Activated CD8-positive, alpha-beta memory T cell treated with anti-CD3 and anti-CD28 coated beads for 48 hours (primary cell): ENCODE measurements around the gene ZNF746.
"Not testable (repeated sequence)": the region's sequence is repeated elsewhere in the genome, so short reads cannot be mapped to it uniquely, and the experiment has no call there.

Source experiments
- DNase-seq, 3 experiments: peaks; one replicate each; pipeline ENCODE4 v3.0.0-alpha.2; 2020; ENCODE audit warnings: low read depth in 2 of 3, low spot score in 2 of 3

Gene ZNF746

DNA sequence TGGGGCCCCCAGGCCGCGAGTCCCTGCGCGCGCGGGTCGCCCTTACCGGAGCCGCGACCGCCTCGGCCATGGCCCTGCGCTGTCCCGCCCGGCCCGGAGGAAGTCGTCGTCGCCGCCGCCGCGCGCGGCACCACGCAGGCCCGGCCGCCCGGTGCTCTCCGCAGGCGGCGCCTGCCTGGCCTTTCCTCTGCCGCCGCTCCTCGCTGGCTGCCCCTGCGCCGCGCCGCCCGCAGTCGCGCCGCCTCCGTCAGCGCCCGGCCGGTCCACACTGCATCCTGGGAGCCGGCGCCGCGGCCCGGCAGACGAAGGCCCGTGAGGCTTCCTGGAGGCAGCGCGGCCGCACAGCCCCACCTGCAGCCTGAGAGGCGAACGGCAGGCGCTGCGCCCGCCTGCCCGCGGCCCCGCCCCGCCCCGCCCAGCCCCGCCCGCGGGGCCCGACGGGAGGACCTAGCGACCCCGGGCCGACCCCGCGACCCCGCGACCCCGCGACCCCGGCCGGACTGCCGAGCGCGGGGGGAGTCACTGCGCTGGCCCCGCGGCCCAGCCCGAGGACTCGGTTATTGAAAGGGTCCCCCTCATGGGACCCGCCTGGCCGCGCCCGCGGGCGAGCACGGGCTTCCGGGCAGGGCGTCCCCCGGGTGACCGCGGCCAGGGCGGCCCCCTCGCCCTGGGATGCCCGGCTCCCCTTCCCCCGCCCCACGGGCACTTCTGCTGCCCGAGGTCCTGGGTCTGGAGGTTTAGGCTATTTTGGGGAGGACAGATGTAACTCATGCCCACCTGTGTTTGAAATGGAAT lies at the start of gene ZNF746:
ZNF746 (minus strand) TSS at position 343 of the 795 bp plus-strand sequence; CDS start at position 70, 273 bp downstream.
- DNase-seq, result peak; percentile 56 to 63 (median 57)

- no peak for DNase-seq
Measured at GRCh38 chr7:149547126-149547525, 49.5 kb upstream of the ZNF746 start.

DNA sequence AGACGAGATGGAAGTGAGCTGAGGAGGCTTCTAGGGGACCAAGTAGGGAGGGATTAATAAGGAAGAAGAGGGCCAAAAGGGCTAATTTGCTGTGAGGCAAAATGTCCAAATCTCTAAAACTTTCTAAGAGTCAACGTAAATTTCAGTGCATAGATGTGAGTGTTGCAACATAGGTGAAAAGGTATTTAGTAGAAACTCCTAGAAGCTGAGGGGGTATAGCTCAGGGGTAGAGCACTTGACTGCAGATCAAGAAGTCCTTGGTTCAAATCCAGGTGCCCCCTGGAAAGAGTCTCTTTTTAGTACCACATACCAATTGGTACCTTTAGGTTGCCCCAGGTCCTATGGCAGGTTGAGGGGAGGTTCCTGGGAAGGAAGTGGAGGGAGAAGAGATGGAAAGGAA lies 48.7 kb upstream of the ZNF746 start:
- DNase-seq, result no peak

GRCh38 chr7:149544028-149544427 lies 46.4 kb upstream of the ZNF746 start:
- no peak for DNase-seq

DNA sequence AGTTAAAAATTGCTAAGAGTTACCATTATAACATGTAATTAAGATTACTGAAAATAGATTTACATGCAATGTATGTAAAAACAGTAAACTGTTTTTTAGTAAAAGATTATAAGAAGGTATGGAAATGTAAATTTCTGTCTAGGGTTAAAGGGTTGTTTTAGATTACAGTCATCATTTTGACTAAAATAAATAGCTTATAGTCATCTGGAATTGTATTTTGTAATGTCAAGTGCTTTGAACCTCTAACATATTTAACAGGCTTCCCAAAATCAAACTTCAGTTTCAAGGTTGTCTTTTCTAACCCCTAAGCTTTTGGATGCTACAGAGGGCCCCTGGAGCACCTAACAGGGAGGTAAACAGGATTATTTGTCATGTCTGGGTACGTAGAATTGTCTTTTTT lies 35.0 kb upstream of the ZNF746 start:
- DNase-seq, result no peak

DNA sequence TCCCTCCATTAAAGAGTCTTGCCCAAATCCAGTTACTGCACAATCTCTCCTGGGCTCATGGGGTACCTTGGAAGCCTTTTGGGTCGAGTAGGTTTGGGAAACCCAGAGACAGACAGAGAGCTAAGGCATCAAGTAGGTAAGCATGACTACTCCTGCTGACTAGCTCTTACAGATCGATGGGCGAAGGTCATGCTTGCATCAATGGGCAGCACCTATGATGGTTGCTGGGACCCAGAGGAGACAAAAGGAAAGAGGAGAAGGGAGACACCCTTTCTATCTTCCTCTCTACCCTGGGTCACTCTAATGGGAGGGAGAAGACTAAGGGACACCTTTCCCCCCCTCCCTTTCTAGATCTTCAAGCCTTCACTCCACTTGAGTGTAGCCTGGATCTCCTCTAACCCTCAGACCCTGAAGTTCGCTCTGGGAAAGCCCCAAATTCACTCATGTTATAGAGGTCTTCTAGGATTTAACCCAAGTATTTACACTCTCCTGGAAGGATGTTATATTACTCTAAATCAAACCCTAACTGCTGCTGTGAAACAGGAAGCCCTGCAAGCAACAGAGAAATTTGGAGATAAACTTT lies 31.6 kb upstream of the ZNF746 start:
- no peak for DNase-seq

DNA sequence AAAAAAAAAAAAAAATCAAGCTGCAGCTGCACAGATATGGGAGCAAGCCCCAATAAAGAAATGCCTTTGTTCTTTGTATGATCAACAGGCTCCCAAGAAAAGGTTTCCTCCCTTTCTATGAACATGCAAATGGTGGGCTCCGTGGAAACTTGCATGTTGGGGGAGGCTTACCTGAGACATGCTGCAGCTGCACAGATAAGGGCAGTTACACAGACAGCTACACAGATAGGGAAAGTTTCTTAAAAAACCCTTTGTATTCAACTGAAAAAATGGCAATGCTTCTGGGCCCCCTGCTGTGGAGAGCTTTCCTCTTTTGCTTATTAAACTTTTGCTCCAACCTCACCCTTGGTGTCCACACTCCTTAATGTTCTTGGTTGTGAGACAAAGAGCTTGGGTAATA lies 29.8 kb upstream of the ZNF746 start:
- DNase-seq, result no peak

- no peak for DNase-seq
Measured at GRCh38 chr7:149525280-149525679, 27.7 kb upstream of the ZNF746 start.

DNA sequence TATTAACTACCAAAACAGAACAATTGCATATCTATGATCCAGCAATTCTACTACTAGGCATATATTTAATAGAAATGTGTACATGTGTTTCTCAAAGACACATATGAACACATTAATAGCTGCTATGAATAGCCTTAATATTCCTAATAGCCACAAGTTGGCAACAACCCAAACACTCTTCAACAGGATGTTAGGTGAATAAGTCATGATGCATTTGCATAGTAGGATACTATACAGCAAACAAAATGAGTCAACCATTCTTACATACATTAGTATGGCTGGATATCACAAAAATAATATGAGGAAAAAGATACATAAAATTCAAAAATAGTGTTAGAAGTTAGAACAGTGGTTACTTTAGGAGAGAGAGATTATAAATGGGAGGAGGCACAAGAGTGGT lies 26.8 kb upstream of the ZNF746 start:
- DNase-seq, result no peak

- DNase-seq, result no peak
Measured at GRCh38 chr7:149510248-149510647, 12.6 kb upstream of the ZNF746 start.

GRCh38 chr7:149509774-149510173 lies 12.2 kb upstream of the ZNF746 start:
- no peak for DNase-seq

DNA sequence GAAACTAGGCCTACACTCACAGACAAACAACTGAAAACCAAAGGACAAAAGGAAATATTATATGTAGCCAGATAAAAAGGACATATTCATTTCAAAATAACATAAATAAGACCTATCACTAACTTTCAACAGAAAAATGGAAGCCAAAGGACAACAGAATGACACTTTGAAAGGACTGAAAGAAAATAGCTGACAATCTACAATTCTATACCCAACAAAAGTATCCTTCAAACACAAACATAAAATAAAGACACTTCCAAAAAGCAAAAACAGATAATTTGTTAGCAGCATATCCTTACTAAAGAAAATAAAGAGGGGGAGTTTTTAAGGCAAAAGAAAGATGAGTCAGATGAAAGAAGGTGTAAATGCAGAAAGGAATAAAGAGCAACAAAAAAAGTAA lies 7.9 kb upstream of the ZNF746 start:
- DNase-seq, result no peak

DNA sequence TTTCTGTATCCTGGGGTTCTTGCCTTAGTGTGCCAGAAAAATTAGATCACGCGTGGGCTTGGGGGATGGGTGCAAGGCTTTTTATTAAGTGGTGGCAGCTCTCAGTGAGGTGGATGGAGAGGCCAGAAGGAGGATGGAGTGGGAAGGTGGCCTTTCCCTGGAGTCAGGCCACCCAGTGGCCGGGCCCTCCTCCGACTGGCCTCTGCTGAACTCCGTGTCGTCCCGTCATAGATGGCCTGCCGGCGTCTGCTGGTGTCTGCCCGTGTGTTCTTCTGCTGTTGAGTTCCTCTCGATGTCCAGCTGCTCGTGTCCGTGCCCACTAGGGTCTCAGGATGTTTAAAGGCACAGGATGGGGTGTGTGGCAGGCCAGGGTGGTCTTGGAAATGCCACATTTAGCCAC lies 4.0 kb upstream of the ZNF746 start:
- no peak for DNase-seq

- no peak for DNase-seq
Measured at GRCh38 chr7:149500910-149501309, 3.3 kb upstream of the ZNF746 start.

DNA sequence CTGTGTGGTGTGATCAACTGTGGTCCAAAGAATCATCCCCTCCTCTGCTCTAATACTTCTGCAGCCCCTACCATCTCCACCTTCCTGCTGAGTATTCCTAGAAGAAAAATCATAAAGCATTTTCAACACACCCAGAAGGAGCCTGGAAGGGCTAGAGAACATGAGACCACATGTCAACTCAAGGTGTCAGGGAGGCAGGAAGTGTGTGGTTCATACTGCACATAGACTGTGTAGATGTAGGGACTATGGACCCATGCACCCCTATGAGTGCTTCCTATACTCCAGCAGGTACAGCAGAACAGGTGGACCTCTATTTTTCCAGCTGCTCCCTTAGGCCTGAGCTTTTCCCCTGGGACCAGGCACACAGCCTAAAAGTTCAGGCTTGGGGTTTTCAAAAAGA lies 2.6 kb upstream of the ZNF746 start:
- DNase-seq, result no peak

DNA sequence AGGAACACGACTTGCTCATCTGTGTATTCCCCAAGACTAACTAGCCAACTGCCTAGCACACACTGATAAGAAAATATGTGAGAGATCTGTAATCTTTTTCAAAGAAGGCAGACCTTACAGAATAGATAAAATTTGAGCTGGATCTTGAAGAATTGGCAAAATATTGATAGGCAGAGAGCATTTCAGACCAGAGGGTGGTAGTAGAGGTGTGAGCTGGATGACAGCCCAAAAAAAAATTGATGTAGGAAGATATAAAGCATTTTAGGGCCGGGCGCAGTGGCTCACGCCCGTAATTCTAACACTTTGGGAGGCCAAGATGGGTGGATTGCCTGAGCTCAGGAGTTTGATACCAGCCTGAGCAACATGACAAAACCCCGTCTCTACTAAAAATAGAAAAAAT lies 1.2 kb upstream of the ZNF746 start:
- DNase-seq, result no peak

DNA sequence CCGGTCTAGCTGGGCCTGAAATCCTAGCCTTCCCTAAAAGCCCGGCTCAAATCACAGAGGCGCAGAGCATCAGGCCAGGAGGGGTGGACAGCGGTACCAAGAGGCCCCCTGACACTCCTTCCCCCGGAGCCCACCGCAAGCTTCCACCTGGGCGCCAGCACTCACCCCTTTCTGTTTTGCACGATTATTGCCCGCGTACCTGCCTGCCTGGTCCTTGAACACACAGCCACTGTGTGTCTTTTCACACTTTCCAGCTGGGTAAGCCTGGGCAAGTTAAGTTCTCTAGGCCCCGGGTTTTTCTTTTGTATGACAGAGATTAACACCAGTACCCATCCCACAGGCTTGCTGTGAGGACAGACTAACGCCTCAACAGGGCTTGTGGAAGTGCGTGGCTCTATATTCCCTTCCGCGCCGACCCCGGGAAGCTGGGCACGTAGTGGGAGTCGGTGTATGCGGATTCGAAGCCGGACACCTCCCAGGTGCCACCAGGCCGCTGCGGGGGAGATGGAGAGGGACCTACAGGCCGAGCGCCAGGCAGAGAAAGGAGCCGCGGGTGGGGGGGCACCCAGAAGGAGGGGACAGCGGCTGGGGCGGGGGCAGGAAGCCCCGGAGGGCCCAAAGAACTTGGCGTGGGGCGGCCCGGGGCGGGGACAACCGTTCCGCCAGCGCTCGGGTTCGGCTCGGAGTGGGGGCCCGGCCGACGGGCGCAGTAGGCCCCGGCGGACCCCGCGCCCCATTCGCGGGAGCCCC lies 792 bp downstream of the ZNF746 start:
- peak in 2 of 3 experiments; percentile 20 to 25 for DNase-seq

DNA sequence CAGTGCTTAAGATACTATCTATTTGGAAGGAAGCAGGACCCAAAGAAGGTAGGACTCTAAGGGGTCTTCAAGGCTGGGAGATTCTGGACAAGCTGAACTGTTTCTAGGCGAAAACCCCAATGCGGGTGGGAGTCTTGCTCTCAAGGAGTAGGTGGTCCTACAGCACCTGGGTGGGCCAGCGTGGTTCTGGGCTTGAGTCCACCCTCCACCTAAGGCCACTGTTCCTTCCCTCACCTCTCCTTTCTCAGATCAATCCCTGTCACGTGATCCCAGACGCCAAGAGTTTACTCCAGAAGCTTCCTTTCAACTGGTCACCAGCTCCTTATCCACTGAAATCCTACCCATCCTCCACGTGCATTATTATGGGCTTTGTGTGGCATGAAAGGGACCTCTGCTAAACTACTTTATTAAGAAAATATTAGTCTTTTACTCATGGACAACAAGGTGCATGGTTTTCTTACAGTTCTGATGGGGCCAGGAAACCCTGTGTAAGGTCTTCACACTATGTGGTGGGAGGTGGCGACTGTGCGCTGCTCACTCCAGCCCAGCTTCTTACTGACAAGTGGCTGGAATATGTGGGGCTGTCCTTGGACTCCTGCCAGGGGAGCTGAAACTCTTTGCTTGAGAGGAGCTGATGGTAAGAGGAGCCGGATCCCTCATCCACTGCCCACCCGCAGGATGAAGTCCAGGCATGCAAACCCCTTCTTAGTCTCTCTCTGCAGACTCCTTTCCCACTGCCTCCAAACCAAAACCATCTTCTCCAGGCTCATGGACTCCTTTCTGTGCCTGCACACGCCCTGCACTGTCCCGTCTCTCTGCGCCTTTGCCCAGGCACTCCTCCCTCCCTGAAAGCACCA lies 1.6 kb downstream of the ZNF746 start:
- DNase-seq, result no peak

- DNase-seq, result no peak
Measured at GRCh38 chr7:149494738-149495368, 2.8 kb downstream of the ZNF746 start.

DNA sequence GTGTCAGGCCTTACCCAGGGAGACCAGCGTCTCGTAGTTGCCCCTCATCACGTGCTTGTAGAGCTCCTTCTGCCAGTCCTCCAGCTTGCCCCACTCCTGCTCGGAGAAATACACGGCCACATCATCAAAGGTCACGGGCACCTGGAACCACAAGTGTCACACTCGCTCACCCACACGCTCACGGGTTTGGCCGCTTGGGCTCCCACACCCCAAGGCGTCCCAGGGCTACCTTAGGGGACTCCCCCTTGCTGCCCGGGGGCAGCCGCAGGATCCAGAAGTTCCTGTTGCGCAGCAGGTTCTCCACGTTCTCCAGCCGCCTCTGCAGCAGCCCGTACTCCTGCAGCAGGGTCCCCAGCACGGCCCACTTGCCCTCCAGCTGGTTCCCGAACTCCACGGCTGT lies 3.6 kb downstream of the ZNF746 start:
- DNase-seq, result not testable (repeated sequence)

- DNase-seq, result no peak
Measured at GRCh38 chr7:149493366-149493765, 4.2 kb downstream of the ZNF746 start.
